ENCODE results near the gene DBNDD2. TPM values are rescaled to one million over a fixed set of nuclear protein-coding genes. Genes with fewer than 3 reads are reported as not detected.

DBNDD2 gene, protein sequence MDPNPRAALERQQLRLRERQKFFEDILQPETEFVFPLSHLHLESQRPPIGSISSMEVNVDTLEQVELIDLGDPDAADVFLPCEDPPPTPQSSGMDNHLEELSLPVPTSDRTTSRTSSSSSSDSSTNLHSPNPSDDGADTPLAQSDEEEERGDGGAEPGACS
- 13.4 TPM for total RNA-seq

DNA sequence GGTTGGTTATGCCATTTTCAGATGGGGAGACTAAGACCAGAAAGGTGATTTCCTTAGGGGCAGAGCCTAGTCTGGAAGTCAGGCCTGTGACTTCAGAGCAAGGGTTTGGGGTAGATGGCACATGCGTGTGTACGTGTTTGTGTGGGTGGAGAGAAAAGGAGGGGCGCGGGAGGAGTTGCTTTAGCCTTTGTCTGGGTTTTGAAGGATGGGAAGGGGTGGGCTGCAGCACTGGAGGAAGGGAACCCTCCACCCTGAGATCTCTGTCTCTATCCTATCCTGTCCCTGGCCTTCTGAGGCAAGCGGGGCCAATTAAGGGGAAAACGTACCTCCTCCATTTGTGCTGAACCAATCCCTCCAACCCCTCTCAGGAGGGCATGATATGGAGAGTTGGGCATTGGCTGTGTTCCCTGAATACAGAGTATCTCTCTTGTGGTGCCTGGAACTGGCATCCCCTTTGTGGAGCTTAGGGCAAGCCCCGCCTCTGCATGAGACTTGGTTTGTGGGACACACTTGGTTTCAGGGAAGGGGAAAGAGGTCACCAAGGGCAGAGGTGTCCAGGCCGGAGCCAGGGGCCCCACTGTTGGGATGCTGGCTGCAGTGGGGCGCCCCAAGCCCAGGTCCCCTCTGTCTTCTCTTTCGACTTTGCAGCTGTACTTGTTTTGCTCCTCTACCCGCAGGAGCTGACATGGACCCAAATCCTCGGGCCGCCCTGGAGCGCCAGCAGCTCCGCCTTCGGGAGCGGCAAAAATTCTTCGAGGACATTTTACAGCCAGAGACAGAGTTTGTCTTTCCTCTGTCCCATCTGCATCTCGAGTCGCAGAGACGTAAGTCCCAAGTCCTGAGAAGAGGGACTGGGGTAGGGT, at the start of gene DBNDD2:
Gene DBNDD2 (plus strand): TSS at position 507 of the 863 bp plus-strand sequence. CDS start 179 bp downstream, at position 686.

DNA sequence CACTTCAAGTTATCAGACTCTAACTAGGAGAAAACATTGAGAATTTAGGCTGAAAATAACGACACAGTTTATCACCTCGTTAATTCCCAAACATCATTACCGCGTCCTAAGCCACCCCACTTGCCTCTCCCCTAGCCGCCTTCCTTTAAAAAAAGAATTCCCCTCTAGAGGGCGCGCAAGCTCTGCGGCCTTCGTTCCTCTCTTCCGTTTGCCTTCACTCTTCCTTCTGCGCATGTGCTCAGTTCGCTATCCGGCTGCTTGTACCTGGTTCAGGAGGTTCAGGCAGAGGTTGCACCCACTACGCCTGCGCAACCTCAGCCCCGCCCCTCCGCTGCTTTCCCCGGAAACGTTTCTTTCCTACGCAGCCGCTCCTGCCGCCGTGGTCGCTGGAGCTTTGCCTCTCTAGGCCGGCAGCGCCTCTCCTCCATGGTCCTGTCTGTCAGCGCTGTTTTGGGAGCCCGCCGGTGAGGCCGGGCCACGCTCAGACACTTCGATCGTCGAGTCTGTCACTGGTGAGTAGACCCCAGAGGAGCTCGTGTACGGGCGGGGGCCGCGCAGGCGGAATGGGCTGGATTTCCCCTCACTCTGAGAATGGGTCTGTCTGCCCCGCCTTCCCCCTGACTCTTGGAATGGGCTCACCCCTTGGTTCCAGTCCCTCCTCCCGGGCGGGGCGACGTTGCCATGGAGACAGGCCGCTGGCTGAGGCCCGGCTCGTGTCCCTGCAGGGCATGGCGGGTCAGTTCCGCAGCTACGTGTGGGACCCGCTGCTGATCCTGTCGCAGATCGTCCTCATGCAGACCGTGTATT, 45.1 kb upstream of the DBNDD2 start, which contains the start of gene SYS1:
Gene SYS1 (plus strand): TSS at position 353 of the 807 bp plus-strand sequence. CDS start 376 bp downstream, at position 729.

GRCh38 chr20:45378191-45378590, 29.9 kb upstream of the DBNDD2 start, which contains the start of gene TP53TG5:
TP53TG5 (minus strand) TSS chr20:45378325; CDS start chr20:45378236, 89 bp downstream.

DNA sequence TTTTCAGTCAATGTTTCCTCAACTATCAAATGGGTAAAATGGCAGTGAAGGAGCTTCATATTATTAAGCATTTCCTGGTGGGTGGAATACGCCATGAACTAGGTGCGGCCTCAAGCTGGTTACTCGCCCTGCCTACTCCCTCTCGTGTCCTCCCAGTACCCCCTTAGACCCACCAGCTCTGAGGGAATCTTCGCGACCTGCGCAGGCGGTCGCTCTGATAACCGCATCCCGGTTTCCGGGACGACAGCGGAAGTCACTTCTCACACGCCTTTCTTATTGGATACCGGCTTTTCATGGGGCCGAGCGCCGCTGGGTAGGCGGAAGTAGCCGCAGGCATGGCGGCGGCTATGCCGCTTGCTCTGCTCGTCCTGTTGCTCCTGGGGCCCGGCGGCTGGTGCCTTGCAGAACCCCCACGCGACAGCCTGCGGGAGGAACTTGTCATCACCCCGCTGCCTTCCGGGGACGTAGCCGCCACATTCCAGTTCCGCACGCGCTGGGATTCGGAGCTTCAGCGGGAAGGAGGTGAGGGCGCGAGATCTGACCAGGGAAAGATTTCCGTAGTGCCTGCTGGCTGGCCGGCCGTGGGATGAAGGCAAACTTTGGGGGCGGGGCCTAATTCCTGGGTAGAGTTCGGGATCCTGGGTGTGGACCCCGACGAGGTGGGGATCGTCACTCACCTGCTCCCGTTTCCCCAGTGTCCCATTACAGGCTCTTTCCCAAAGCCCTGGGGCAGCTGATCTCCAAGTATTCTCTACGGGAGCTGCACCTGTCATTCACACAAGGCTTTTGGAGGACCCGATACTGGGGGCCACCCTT, 7.9 kb downstream of the DBNDD2 start, which contains the start of gene PIGT:
Gene PIGT (plus strand): TSS at position 320 of the 816 bp plus-strand sequence. CDS start 16 bp downstream, at position 336.

Other genes with a start within 250 kb of the DBNDD2 start
- not detected for gene PI3, start 233.4 kb upstream of the DBNDD2 start, total RNA-seq
- not detected for gene SEMG1, start 201.3 kb upstream of the DBNDD2 start, total RNA-seq
- not detected for gene SEMG2, start 186.9 kb upstream of the DBNDD2 start, total RNA-seq
- gene SLPI, start 153.7 kb upstream of the DBNDD2 start, total RNA-seq = 61.1 TPM
- not detected for gene RBPJL, start 101.4 kb upstream of the DBNDD2 start, total RNA-seq
- gene MATN4, start 100.0 kb upstream of the DBNDD2 start, total RNA-seq = 11.4 TPM
- gene SDC4, start 59.9 kb upstream of the DBNDD2 start, total RNA-seq = 42.4 TPM
- 32.8 TPM for gene SYS1, start 45.1 kb upstream of the DBNDD2 start, total RNA-seq
- gene TP53TG5, start 30.0 kb upstream of the DBNDD2 start, total RNA-seq = not detected
- gene PIGT, start 7.9 kb downstream of the DBNDD2 start, total RNA-seq = 26.3 TPM
- gene WFDC2, start 61.5 kb downstream of the DBNDD2 start, total RNA-seq = 2.4 TPM
- gene SPINT3, start 107.3 kb downstream of the DBNDD2 start, total RNA-seq = not detected
- gene WFDC6, start 131.2 kb downstream of the DBNDD2 start, total RNA-seq = not detected
- not detected for gene EPPIN, start 139.1 kb downstream of the DBNDD2 start, total RNA-seq
- not detected for gene WFDC8, start 171.0 kb downstream of the DBNDD2 start, total RNA-seq
- not detected for gene WFDC10A, start 221.4 kb downstream of the DBNDD2 start, total RNA-seq
- not detected for gene WFDC9, start 223.0 kb downstream of the DBNDD2 start, total RNA-seq

Measured in camera-type eye (tissue), 1 donor.